Activated naive CD4-positive, alpha-beta T cell treated with Interleukin-2 at 50 U/mL for 16 hours (primary cell): ENCODE data around the gene SSX2IP.
"Not testable (repeated sequence)": the region's sequence is repeated elsewhere in the genome, so short reads cannot be mapped to it uniquely, and the experiment has no call there.

Source experiments
- DNase-seq: peaks from one replicate; pipeline ENCODE4 v3.0.0-alpha.2; 2020

The SSX2IP gene

GRCh38 chr1:84613887-84614286 lies 76.4 kb downstream of the SSX2IP start:
- DNase-seq = no peak

- no peak for DNase-seq
These were observed 77.2 kb downstream of the SSX2IP start for GRCh38 chr1:84613026-84613425.

GRCh38 chr1:84611796-84612195 lies 78.5 kb downstream of the SSX2IP start:
- DNase-seq = no peak

GRCh38 chr1:84611091-84611490 lies 79.2 kb downstream of the SSX2IP start:
- no peak for DNase-seq

- DNase-seq = no peak
These were observed 83.3 kb downstream of the SSX2IP start for GRCh38 chr1:84606977-84607376.

GRCh38 chr1:84605157-84605556 lies 85.1 kb downstream of the SSX2IP start:
- DNase-seq = no peak

GRCh38 chr1:84603941-84604830 lies 86.1 kb downstream of the SSX2IP start:
- DNase-seq = no peak

- no peak for DNase-seq
These were observed 87.0 kb downstream of the SSX2IP start for GRCh38 chr1:84603223-84603622.

- DNase-seq = no peak
These were observed 89.5 kb downstream of the SSX2IP start for GRCh38 chr1:84600796-84601195.

- DNase-seq = no peak
These were observed 91.2 kb downstream of the SSX2IP start for GRCh38 chr1:84598846-84599741.

- DNase-seq = no peak
These were observed 91.8 kb downstream of the SSX2IP start for GRCh38 chr1:84598418-84598817.

- DNase-seq = no peak
These were observed 93.2 kb downstream of the SSX2IP start for GRCh38 chr1:84597011-84597410.

GRCh38 chr1:84594959-84595358 lies 95.3 kb downstream of the SSX2IP start:
- DNase-seq = not testable (repeated sequence)
